GM19452 (cell line): ENCODE measurements around the gene MRPS24.
"Not testable (repeated sequence)": the region's sequence is repeated elsewhere in the genome, so short reads cannot be mapped to it uniquely, and the experiment has no call there.

ENCODE experiments used
- ATAC-seq: cut with Tn5 transposase; IDR thresholded peaks from one replicate; pipeline ENCODE4 v1.9.1; 2021; ENCODE audit not compliant: unreplicated experiment

Gene MRPS24

DNA sequence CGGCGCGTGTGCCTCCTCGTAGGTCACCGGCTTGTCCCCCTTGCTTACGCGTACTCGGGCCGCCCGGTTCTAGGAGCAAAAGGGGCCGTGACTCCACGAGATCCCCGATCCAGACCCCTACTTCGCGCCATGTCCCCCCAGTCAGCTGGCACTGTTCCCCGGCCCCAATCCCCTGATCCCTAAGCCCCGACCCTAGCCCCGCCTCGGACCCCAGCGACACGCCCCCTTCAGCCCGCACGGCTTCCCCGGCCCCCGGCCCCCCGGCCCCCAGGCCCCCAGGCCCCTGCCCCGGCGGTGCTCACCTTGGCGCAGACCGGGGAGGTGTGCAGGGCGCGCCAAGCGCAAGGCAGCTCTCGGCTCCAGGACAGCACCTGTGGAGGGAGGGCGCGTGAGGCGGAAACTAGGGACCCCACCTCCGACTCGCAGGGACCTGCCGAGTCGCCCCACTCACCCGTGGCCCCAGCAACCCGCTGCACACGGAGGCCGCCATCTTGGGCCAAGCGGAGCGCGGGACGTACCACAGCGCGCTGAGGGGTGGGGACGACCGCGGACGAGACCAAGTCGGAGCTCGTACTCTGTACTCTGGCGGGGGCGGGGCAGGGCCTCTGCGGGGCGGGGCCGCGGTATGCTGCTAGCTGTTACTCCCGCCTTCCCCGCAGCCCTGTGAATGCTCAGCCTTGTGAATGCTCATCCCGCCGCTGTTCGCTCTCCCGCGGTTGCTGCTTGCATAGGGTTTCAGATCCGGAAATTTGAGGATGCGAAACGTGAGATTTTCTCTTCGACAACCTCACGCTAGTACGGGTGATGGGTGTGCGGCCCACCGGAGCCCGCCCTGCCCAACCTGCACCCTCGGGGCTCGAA is at the start of gene MRPS24:
Gene MRPS24, minus strand, starts transcription at position 512 of the 861 bp plus-strand sequence. Its CDS starts 22 bp downstream, at position 490.
- ATAC-seq = peak; percentile 88

DNA sequence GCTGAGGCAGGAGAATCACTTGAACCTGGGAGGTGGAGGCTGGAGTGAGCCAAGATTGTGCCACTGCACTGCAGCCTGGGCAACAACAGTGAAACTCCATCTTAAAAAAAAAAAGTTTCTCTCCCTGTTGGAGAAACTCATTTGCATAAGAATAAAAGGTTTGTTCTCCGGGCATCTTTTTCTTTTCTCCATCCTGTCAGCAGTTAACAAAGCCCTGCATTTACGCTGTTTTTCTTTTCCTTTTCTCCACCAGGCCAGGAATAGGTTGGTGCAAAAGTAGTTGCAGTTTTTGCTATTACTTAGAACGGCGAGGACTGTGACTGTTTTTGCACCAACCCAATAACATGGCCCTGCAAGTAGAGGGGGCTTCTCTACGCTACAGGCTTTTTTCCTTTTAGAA is 46.6 kb upstream of the MRPS24 start:
- ATAC-seq = no peak

DNA sequence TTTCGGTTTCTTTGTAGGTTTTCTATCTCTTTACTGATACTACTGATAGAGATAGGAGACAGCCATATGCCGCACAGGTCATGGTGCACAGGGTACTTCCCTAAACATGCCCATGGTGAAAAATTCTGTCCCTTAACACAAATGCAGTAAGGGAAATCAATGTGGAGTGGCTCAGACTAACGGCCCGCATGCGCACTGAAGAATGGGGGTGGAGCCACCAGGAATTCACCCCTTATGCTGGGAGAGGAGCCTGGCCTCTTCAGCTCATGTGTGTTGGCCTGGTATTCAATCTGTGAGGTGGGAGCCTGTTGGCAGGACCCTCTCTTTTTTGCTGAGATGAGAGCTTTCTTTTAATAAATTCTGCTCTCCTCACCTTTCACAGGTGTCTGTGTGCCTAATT is 45.5 kb upstream of the MRPS24 start:
- no peak for ATAC-seq

DNA sequence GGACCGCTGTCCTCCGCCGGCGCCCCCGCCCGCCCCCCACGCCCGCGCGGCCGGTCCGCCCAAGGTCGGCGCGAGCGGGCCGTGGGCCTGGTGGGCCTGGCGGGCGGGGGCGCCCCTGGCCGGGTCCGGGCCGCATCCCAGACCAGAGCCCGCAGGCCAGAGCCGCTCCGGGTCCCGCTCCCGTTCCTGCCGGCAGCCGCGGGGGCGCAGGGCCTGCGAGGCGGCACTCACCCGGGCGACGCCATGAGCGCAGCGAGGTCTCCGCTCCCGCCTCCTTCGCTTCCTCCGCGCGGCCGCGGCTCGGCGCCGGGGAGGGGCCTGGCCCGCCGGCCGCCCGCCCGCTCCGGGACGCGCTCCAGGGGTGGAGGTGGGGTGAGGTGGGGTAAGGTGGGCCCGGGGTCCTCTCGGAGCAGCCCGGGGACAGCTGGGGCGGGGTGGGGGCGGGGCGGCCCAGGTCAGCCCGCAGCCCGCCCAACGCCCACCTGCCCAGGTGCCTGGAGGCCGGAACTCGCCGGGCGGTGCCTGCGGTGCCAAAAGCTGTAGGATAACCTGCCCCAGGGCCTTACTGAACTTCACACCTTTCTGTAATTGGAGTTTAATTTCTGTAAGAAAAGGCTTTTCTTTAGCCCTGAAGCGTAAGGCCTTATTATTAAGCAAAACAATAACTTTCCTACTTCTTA is 37.2 kb upstream of the MRPS24 start, which contains the start of gene URGCP:
Gene URGCP, minus strand, starts transcription at position 266 of the 680 bp plus-strand sequence. Its CDS starts 21 bp downstream, at position 245.
- peak; percentile 87 for ATAC-seq

DNA sequence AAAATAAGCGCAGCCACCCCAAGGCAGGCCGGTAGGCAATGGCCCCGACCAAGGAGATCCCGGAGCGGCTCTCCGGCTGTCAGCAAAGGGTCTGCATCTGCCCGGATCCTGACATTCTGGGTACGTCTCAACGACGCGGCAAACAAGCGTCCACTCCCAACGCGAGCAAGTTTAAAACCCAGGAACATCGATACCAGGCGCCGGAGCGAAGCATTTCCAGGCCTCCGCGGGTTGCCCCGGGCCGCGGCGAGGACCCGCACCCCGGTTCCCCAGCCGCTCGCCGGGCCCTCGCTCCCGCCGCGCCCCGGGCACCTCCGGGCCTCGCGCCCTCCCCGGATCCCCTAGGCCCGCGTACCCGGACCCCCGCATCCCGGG is 36.6 kb upstream of the MRPS24 start:
- peak; percentile 40 for ATAC-seq

DNA sequence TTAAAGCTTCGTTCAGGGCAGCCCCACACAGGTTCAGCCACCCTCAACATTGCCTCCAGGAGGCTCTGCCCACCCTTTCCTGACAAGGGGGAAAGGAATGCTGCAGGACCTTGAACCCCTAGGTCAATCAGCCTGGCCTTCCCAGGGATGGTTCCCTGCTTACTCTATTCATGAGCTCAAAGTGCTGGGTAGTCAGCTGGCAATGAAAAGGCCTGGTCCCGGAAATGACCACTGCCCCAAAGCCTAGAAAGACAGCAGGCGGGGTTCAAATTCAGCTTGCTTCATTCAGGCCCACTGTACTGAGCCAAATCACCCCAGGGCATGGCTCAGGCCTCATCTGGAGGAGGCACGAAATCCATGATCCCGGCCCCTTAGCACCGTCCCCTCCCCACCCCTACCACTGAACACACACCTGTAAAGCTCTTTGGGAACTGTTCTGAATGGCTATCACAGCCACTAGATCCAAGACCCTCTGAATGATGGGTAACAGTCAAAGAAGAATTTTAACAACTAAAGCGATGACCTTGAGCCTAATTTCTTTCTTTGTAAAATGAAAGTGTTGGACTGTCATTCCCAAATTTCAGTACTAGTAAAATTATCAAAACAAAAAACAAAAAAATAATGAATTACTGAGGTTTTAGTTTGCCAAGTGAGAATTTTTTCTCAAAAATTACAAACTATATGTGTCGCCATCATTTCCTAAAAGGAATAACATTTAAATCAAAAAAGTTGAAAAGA is 36.1 kb upstream of the MRPS24 start:
- ATAC-seq = no peak

DNA sequence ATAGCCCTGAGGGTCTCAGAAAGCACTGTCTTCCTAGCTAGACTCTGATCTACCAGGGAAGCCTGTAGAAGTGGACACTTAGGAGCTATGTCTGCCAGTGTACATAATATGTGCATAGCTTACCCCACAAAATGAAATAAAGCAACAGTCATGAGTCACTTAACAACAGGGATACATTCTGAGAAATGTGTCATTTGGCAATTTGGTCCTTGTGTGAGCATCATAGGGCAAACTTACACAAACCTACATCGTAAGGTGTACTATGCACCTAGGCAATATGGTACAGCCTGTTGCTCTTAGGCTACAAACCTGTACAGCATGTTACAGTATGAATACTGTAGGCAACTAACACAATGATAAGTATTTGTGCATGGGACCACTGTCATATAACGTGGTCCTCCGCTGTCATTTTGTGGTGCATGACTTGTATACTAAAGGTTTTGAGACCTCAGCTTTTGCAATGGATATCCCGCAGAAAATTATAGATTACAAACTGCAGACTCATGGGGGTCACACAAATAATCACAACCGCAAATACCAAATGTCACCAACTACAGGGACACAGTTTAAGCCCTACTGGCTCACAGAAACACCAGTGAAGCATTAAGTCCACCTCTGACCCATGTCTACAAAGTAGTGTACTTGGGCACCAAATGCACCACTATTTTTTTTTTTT is 35.4 kb upstream of the MRPS24 start:
- no peak for ATAC-seq

DNA sequence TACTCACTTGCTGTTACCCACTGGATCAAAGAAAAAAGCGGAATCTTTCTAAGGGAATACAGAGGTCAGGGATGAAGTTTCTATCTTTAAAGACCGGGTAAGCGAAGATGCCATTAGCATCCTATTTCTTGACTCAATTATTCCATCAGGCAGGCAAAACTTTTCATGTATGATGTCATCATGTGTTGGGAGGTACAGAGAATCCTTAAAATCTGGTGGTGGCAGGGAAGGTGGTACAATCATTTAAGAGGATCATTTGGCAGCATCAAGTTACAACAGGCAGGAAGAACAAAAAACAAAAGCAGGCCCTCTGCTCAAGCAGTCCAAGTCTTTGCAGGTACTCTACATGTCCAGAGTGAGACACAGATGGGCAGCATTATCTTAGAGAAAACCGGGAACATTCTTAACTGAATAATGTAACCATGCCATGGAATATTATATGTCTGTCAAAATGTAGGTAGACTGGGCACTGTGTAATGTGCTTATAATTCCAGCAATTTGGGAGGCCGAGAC is 33.3 kb upstream of the MRPS24 start:
- ATAC-seq = no peak

DNA sequence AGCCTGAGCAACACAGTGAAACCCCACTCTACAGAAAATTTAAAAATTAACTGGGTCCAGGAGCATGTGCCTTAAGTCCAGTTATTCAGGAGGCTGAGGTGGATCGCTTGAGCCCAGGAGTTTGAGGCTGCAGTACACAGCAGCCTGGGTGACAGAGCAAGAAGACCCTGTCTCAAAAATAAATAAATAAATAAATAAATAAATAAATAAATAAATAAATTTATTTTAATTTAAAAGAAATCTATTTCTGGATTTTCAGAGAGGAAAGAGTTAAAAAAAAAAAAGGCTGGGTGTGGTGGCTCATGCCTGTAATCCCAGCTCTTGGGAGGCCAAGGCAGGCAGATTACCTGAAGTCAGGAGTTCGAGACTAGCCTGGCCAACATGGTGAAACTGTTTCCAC is 29.3 kb upstream of the MRPS24 start:
- not testable (repeated sequence) for ATAC-seq

DNA sequence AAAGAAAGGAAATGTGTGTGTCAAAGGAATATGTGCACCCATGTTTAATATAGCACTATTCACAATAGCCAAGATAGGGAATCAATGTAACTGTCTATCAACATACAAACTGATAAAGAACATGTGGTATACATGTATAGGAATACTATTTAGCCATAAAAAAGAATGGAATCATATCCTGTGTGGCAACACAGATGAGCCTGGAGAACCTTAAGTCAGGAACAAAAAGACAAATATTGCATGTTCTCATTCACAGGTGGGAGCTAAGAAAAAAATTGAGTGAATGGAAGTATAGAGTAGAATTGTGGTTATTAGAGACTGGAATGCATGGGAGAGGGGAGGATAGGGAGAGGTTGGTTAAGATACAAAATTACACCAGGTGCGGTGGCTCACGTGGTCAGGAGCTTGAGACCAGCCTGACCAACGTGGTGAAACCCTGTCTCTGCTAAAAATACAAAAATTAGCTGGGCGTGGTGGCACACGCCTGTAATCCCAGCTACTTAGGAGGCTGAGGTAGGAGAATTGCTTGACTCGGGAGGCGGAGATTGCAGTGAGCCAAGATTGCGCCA is 26.6 kb upstream of the MRPS24 start:
- ATAC-seq = no peak

DNA sequence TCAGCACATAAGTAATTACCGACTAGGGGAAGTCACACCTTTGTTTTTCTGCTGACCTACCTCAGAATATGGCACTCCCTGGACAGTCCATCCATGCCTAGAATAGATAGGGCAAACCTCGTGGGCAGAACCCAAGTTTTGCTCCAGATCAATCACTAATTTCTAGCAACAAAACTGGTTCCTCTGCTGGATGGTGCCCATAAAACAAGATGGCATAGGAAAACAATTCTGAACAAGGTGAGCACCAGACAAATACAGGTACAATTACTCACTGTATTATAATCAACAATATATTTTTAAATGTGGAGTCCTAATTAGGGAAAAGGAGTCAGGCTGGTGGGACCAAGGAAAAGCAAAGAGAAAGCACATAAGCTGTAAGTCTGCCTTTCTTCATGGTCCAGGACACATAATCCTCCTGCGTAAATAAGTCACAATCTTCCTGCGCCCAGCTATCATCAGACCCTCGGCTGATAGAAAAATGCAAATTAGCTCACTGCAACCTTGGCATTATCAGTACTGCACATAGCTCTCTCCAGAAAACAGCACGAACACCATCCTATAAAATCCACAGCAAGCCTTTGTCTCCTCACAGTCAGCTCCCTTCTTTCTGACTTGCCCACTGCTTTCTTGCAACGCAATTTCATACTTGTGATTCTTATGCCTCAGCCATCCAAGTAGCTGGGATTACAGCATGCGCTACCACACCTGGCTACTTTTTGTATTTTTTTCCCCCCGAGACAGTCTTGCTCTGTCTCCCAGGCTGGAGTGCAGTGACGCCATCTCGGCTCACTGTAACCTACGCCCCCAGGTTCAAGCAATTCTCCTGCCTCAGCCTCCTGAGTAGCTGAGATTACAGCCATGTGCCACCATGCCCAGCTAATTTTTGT is 22.0 kb upstream of the MRPS24 start:
- no peak for ATAC-seq

DNA sequence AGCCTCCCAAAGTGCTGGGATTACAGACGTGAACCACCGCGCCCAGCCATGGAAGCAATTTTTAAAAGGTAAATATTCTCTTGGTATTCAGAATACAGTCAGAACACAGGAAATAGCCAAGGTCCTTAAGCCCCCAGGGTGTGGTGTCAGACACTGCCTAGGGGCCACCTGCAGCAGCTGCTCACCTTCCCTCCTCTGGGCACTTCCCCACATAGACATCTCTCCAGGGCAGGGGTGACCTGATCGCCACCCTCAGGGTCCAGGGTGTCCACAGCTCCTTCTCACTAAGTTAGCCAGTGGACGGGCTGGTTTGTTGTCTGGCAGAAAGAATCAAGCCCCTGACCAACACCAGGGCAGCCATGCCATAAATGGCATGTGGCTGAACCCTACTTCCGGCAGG is 21.2 kb upstream of the MRPS24 start:
- ATAC-seq = no peak

DNA sequence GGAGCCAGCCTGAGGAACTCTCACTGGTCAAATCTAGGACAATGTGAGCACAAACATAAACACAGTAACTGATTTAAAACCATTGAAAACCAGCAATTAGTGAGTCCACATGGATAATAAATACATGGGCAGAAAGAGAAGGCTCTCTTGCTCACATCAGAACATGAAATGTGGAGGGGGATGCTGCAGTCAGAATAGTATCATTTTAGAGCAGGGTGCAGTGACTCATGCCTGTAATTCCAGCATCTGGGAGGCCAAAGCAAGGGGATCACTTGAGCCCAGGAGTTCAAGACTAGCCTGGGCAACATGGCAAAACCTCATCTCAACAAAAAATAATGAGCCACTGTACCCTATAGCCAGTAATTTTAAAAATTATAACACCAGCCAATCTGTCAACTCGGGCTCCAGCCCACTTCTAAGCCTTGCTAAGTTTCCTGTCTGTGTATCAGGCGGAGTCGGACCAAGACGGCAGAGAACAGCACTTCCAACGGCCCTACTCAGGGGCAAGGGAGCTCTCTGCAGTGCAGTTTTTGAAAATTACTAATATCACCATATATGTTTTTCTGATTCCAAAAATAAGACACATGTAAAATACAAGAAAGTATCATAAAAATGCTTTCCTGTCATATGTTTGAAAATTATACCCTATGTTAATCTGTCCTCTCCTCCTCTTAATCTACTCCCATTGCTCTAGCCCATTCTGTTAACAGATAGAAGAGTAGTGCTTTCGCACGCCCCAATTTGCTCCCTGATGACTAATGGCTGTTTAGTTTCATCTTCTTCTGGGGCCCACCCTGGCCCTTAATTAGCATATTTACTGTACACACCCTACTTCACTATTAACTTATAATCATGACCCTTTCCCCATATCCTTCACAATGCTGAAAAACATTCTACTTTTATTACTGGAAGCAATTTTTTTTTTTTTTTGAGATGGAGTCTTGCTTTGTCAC is 20.0 kb upstream of the MRPS24 start:
- no peak for ATAC-seq

DNA sequence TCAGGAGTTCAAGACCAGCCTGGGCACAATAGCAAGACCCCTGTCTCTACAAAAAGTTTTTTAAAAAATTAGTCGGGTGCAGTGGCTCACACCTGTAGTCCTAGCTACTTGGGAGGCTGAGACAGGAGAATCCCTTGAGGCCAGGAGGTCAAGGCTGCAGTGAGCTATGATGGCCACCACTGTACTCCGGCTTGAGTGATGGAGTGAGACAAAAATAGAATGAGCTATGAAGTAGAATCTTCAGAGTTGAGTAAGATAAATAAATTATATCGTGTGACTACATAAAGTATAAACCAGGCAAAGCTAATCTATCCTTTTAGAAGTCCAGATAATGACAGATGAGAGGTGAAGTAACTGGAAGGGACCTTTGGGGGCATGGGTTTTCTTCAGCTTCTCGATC is 15.3 kb upstream of the MRPS24 start:
- ATAC-seq = no peak

DNA sequence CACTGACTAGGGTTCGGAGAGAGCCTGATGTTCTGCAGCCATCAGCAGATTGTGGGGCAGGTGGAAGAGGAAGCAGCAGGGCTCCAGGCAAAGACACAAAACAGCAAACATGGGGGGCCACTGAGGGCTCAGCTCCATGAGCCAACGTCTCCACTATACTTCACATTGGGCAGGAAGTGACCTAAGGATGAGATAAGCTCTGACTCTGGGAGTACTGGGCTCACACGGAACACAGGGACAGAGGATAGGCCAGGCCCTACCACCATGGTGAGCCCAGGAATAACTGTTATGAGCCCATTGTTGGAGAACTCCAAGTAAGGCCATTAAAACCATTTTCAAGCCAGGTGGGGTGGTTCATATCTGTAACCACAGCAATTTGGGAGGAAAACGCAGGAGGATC is 14.9 kb upstream of the MRPS24 start:
- ATAC-seq = no peak

DNA sequence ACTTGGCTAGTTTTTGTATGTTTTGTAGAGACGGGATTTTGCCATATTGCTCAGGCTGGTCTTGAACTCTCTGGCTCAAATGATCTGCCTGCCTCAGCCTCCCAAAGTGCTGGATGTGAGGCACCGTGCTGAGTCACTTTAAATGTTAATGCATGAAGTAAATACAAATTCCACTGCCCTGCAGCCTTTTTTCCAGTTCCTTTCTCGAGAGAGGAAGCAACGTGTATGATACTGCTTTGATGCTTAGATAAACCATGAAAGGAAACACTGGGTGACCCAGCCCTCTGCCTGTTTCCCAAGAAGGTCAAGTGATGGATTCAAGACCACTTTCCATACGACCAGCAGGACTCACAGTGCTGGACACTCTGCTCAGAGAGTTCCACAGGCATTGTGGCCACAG is 11.3 kb upstream of the MRPS24 start:
- ATAC-seq = no peak

DNA sequence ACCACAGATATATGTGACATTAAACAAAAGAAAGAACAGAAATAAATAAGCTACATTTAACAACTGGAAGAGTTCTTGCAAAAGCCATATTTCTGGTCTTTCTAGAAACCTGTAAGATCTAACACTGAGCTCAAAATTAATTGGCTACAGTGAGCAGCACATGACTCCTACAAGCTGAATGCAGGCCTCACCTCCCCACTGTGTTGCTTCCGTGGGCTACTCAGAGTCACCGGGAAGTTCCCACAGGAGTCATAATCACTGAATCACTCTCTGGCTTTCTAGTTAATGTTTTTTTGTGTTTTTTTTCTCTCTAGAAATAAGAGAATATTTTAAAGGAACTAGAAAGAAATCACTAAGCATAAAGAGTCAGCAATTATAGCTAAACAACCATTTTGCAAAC is 10.2 kb upstream of the MRPS24 start:
- no peak for ATAC-seq

DNA sequence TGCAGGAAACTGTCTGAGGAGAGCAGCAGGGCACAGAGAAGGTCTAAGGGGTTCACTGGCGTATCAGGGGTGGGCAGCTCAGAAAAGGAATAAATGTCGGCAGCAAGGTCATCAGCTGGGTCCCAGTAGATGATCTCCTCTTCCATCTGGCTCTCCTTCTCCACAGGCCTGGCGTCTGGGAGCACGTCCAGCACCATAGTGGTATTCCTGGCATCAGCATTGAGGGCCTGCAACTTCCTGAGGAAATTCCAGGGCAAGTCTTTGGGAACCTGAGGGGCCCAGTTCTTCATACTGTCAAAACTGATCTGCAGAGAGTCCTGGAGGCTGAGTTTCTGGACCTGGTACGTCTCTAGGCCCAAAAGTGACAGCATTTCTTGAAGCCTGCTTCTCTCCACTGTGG is 9.6 kb upstream of the MRPS24 start:
- no peak for ATAC-seq
